Measurements from ENCODE around the gene SPOCK1. TPM values are rescaled to one million over a fixed set of nuclear protein-coding genes. Genes with fewer than 3 reads are reported as not detected.

Gene SPOCK1
- total and polyA plus RNA-seq, 4 donors = 4.5 to 67.8 (median 27.0) TPM

GRCh38 chr5:137310051-137310730 is 188.9 kb downstream of the SPOCK1 start:
- H3K9me3 ChIP-seq (ENCODE audit: control insufficient read depth, low read length) = no peaks in the 10 kb centered on the region
- DNase-seq (no peak), ATAC-seq (ENCODE audit: low FRiP score) (no peak)
- 10 to 15% methylated on average over 5 of the region's 5 CpGs for WGBS, 2 donors
- no peaks in the 10 kb centered on the region for H3K4me1 ChIP-seq (ENCODE audit: control insufficient read depth in 1 of 2, insufficient read depth in 2 of 2, low read length in 2 of 2)
- H3K4me3 ChIP-seq (ENCODE audit: low read length in 2 of 2) = no peak overlapping the region
- H3K36me3 ChIP-seq (ENCODE audit: control insufficient read depth in 1 of 2, insufficient read depth in 2 of 2, low read length in 1 of 2) = no peaks in the 10 kb centered on the region
- H3K27me3 ChIP-seq (ENCODE audit: control insufficient read depth in 1 of 2, insufficient read depth in 2 of 2, low read length in 1 of 2) = no peaks in the 10 kb centered on the region
- H3K27ac ChIP-seq (ENCODE audit: low read depth in 1 of 2, low read length in 2 of 2) = no peak overlapping the region
- intact Hi-C loops (cut with DNase I) = loop anchor here (5.0 to 10.0 kb wide), 3 partner anchors 108 to 505 kb away; no protein-coding TSS in a partner anchor

- no peaks in the 10 kb centered on the region for H3K4me1 ChIP-seq (ENCODE audit: control insufficient read depth in 1 of 2, insufficient read depth in 2 of 2, low read length in 2 of 2)
- no peaks in the 10 kb centered on the region for H3K9me3 ChIP-seq (ENCODE audit: control insufficient read depth, low read length)
- intact Hi-C loops (cut with DNase I) = no loop called here
- H3K27me3 ChIP-seq (ENCODE audit: control insufficient read depth in 1 of 2, insufficient read depth in 2 of 2, low read length in 1 of 2) = no peaks in the 10 kb centered on the region
- H3K27ac ChIP-seq (ENCODE audit: low read depth in 1 of 2, low read length in 2 of 2) = no peak overlapping the region
- DNase-seq (no peak), ATAC-seq (ENCODE audit: low FRiP score) (no peak)
- no peak overlapping the region for H3K4me3 ChIP-seq (ENCODE audit: low read length in 2 of 2)
- H3K36me3 ChIP-seq (ENCODE audit: control insufficient read depth in 1 of 2, insufficient read depth in 2 of 2, low read length in 1 of 2) = no peaks in the 10 kb centered on the region
- 97 to 100% methylated on average over 2 of the region's 2 CpGs for WGBS, 2 donors
Measured at GRCh38 chr5:137309290-137309689, 189.8 kb downstream of the SPOCK1 start.

GRCh38 chr5:137308311-137308710 is 190.8 kb downstream of the SPOCK1 start:
- DNase-seq (no peak), ATAC-seq (ENCODE audit: low FRiP score) (no peak)
- Histone ChIP-seq H3K4me3 (ENCODE audit: low read length in 2 of 2) (no peak overlapping the region), H3K9me3 (ENCODE audit: control insufficient read depth, low read length) (no peaks in the 10 kb centered on the region), H3K4me1 (ENCODE audit: control insufficient read depth in 1 of 2, insufficient read depth in 2 of 2, low read length in 2 of 2) (no peaks in the 10 kb centered on the region), H3K36me3 (ENCODE audit: control insufficient read depth in 1 of 2, insufficient read depth in 2 of 2, low read length in 1 of 2) (no peaks in the 10 kb centered on the region), H3K27me3 (ENCODE audit: control insufficient read depth in 1 of 2, insufficient read depth in 2 of 2, low read length in 1 of 2) (no peaks in the 10 kb centered on the region), H3K27ac (ENCODE audit: low read depth in 1 of 2, low read length in 2 of 2) (no peak overlapping the region)
- intact Hi-C loops (cut with DNase I) = no loop called here
- 96 to 97% methylated on average over 3 of the region's 3 CpGs for WGBS, 2 donors

- 86 to 87% methylated on average over 3 of the region's 3 CpGs for WGBS, 2 donors
- Histone ChIP-seq H3K9me3 (ENCODE audit: control insufficient read depth, low read length) (no peaks in the 10 kb centered on the region), H3K36me3 (ENCODE audit: control insufficient read depth in 1 of 2, insufficient read depth in 2 of 2, low read length in 1 of 2) (no peaks in the 10 kb centered on the region), H3K27ac (ENCODE audit: low read depth in 1 of 2, low read length in 2 of 2) (no peak overlapping the region), H3K27me3 (ENCODE audit: control insufficient read depth in 1 of 2, insufficient read depth in 2 of 2, low read length in 1 of 2) (no peaks in the 10 kb centered on the region), H3K4me1 (ENCODE audit: control insufficient read depth in 1 of 2, insufficient read depth in 2 of 2, low read length in 2 of 2) (no peaks in the 10 kb centered on the region), H3K4me3 (ENCODE audit: low read length in 2 of 2) (no peak overlapping the region)
- ATAC-seq (ENCODE audit: low FRiP score) = no peak
- intact Hi-C loops (cut with DNase I) = no loop called here
- no peak for DNase-seq
Measured at GRCh38 chr5:137306903-137307302, 192.2 kb downstream of the SPOCK1 start.

- no peak for DNase-seq
- intact Hi-C loops (cut with DNase I) = no loop called here
- Histone ChIP-seq H3K4me1 (ENCODE audit: control insufficient read depth in 1 of 2, insufficient read depth in 2 of 2, low read length in 2 of 2) (no peaks in the 10 kb centered on the region), H3K4me3 (ENCODE audit: low read length in 2 of 2) (no peak overlapping the region), H3K27ac (ENCODE audit: low read depth in 1 of 2, low read length in 2 of 2) (no peak overlapping the region), H3K9me3 (ENCODE audit: control insufficient read depth, low read length) (no peaks in the 10 kb centered on the region), H3K27me3 (ENCODE audit: control insufficient read depth in 1 of 2, insufficient read depth in 2 of 2, low read length in 1 of 2) (no peaks in the 10 kb centered on the region), H3K36me3 (ENCODE audit: control insufficient read depth in 1 of 2, insufficient read depth in 2 of 2, low read length in 1 of 2) (no peaks in the 10 kb centered on the region)
- ATAC-seq (ENCODE audit: low FRiP score) = no peak
- 90 to 95% methylated on average over 8 of the region's 8 CpGs for WGBS, 2 donors
Measured at GRCh38 chr5:137305971-137306602, 193.0 kb downstream of the SPOCK1 start.

GRCh38 chr5:137304226-137304874 is 194.8 kb downstream of the SPOCK1 start:
- H3K4me1 ChIP-seq (ENCODE audit: control insufficient read depth in 1 of 2, insufficient read depth in 2 of 2, low read length in 2 of 2) = peaks cover 0 to 2% of the 10 kb centered on the region in 2 donors
- intact Hi-C loops (cut with DNase I) = no loop called here
- 23 to 28% methylated on average over 4 of the region's 4 CpGs for WGBS, 2 donors
- no peak overlapping the region for H3K4me3 ChIP-seq (ENCODE audit: low read length in 2 of 2)
- H3K27me3 ChIP-seq (ENCODE audit: control insufficient read depth in 1 of 2, insufficient read depth in 2 of 2, low read length in 1 of 2) = no peaks in the 10 kb centered on the region
- no peaks in the 10 kb centered on the region for H3K36me3 ChIP-seq (ENCODE audit: control insufficient read depth in 1 of 2, insufficient read depth in 2 of 2, low read length in 1 of 2)
- no peaks in the 10 kb centered on the region for H3K9me3 ChIP-seq (ENCODE audit: control insufficient read depth, low read length)
- ATAC-seq (ENCODE audit: low FRiP score) (no peak), DNase-seq (no peak)
- H3K27ac ChIP-seq (ENCODE audit: low read depth in 1 of 2, low read length in 2 of 2) = no peak overlapping the region

- Histone ChIP-seq H3K27ac (ENCODE audit: low read depth in 1 of 2, low read length in 2 of 2) (no peak overlapping the region), H3K4me1 (ENCODE audit: control insufficient read depth in 1 of 2, insufficient read depth in 2 of 2, low read length in 2 of 2) (peaks cover 0 to 2% of the 10 kb centered on the region in 2 donors), H3K27me3 (ENCODE audit: control insufficient read depth in 1 of 2, insufficient read depth in 2 of 2, low read length in 1 of 2) (no peaks in the 10 kb centered on the region), H3K4me3 (ENCODE audit: low read length in 2 of 2) (no peak overlapping the region), H3K36me3 (ENCODE audit: control insufficient read depth in 1 of 2, insufficient read depth in 2 of 2, low read length in 1 of 2) (no peaks in the 10 kb centered on the region), H3K9me3 (ENCODE audit: control insufficient read depth, low read length) (no peaks in the 10 kb centered on the region)
- DNase-seq (no peak), ATAC-seq (ENCODE audit: low FRiP score) (no peak)
- intact Hi-C loops (cut with DNase I) = no loop called here
- WGBS, 2 donors = 97 to 98% methylated on average over 5 of the region's 5 CpGs
Measured at GRCh38 chr5:137303509-137303908, 195.6 kb downstream of the SPOCK1 start.

- Histone ChIP-seq H3K27me3 (ENCODE audit: control insufficient read depth in 1 of 2, insufficient read depth in 2 of 2, low read length in 1 of 2) (no peaks in the 10 kb centered on the region), H3K36me3 (ENCODE audit: control insufficient read depth in 1 of 2, insufficient read depth in 2 of 2, low read length in 1 of 2) (no peaks in the 10 kb centered on the region), H3K9me3 (ENCODE audit: control insufficient read depth, low read length) (no peaks in the 10 kb centered on the region), H3K27ac (ENCODE audit: low read depth in 1 of 2, low read length in 2 of 2) (peak overlapping the region in 1 of 2 donors; percentile 65), H3K4me1 (ENCODE audit: control insufficient read depth in 1 of 2, insufficient read depth in 2 of 2, low read length in 2 of 2) (peaks cover 0 to 2% of the 10 kb centered on the region in 2 donors), H3K4me3 (ENCODE audit: low read length in 2 of 2) (no peak overlapping the region)
- DNase-seq (no peak), ATAC-seq (ENCODE audit: low FRiP score) (peak; percentile 65)
- intact Hi-C loops (cut with DNase I) = no loop called here
- WGBS, 2 donors = 18 to 32% methylated on average over 4 of the region's 4 CpGs
Measured at GRCh38 chr5:137300411-137301240, 198.5 kb downstream of the SPOCK1 start.

Measured in aorta (tissue), 5 donors.